A549 treated with Mapracorat at 1 μM for 4 hours (cell line): Measurements from ENCODE around the gene TMPRSS5. TPM values are rescaled to one million over a fixed set of nuclear protein-coding genes. Genes with fewer than 3 reads are reported as not detected.

Experiments used
- total RNA-seq: library from RNA; stranded (reverse); fragments of 200-300 nt; extraction: Qiagen RNA extraction; gene quantifications from 5 replicates; pipeline ENCODE4 v1.2.3, GENCODE V29; 2022

Gene TMPRSS5
- 0.13 to 0.34 TPM (median 0.17 TPM) in 4 of 5 replicates, not detected in the other for total RNA-seq

GRCh38 chr11:113705871-113706655, at the start of gene TMPRSS5:
TMPRSS5 (minus strand) TSS chr11:113706308; CDS start chr11:113706224, 84 bp downstream.

Other genes with a start within 250 kb of the TMPRSS5 start
- gene DRD2, start 230.9 kb downstream of the TMPRSS5 start, total RNA-seq, result not detected in 5 replicates
- gene ZW10, start 67.4 kb upstream of the TMPRSS5 start, total RNA-seq, result 11.6 to 14.2 TPM (median 13.4 TPM) in 5 replicates
- gene CLDN25, start 73.5 kb upstream of the TMPRSS5 start, total RNA-seq, result not detected in 5 replicates
- gene USP28, start 169.3 kb upstream of the TMPRSS5 start, total RNA-seq, result 12.1 to 19.6 TPM (median 16.7 TPM) in 5 replicates
- not detected in 5 replicates for gene HTR3B, start 198.5 kb upstream of the TMPRSS5 start, total RNA-seq